ENCODE measurements around the gene BGLAP.

- no peak for TF ChIP-seq CTCF (IDR thresholded peaks at IDR 0.05)
- TF ChIP-seq POLR2A (IDR thresholded peaks at IDR 0.05), result no peak
These were observed 18.9 kb downstream of the BGLAP start for GRCh38 chr1:156260896-156261295.

Measured in stomach (tissue), 4 donors.